HG03571 (cell line): ENCODE results near the gene EXOG.

Experiments
- ATAC-seq: cut with Tn5 transposase; IDR thresholded peaks from one replicate; pipeline ENCODE4 v1.9.1; 2021; ENCODE audit not compliant: unreplicated experiment

The EXOG gene

GRCh38 chr3:38543586-38543985, 47.4 kb downstream of the EXOG start:
- no peak for ATAC-seq

GRCh38 chr3:38544926-38545325, 48.8 kb downstream of the EXOG start:
- no peak for ATAC-seq

GRCh38 chr3:38545550-38545949, 49.4 kb downstream of the EXOG start:
- ATAC-seq, result no peak

GRCh38 chr3:38545983-38546382, 49.8 kb downstream of the EXOG start:
- ATAC-seq, result no peak

GRCh38 chr3:38548154-38548931, 52.2 kb downstream of the EXOG start:
- ATAC-seq, result no peak

- ATAC-seq, result no peak
Observed at GRCh38 chr3:38549082-38549481, 52.9 kb downstream of the EXOG start.

- ATAC-seq, result no peak
Observed at GRCh38 chr3:38549486-38549885, 53.3 kb downstream of the EXOG start.

- ATAC-seq, result no peak
Observed at GRCh38 chr3:38549957-38550840, 54.1 kb downstream of the EXOG start.

- ATAC-seq, result no peak
Observed at GRCh38 chr3:38551026-38551832, 55.1 kb downstream of the EXOG start.

- ATAC-seq, result no peak
Observed at GRCh38 chr3:38552364-38552763, 56.2 kb downstream of the EXOG start.

GRCh38 chr3:38553071-38553470, 56.9 kb downstream of the EXOG start:
- no peak for ATAC-seq

- ATAC-seq, result no peak
Observed at GRCh38 chr3:38554127-38554827, 58.1 kb downstream of the EXOG start.

- no peak for ATAC-seq
Observed at GRCh38 chr3:38555149-38555840, 59.2 kb downstream of the EXOG start.

GRCh38 chr3:38555926-38556325, 59.8 kb downstream of the EXOG start:
- ATAC-seq, result no peak

GRCh38 chr3:38556640-38557358, 60.7 kb downstream of the EXOG start:
- ATAC-seq, result no peak

GRCh38 chr3:38558864-38559263, 62.7 kb downstream of the EXOG start:
- ATAC-seq, result no peak

- no peak for ATAC-seq
Observed at GRCh38 chr3:38560284-38560683, 64.1 kb downstream of the EXOG start.

- no peak for ATAC-seq
Observed at GRCh38 chr3:38560996-38561717, 65.0 kb downstream of the EXOG start.
